ENCODE data around the gene NKAPL.

DNA sequence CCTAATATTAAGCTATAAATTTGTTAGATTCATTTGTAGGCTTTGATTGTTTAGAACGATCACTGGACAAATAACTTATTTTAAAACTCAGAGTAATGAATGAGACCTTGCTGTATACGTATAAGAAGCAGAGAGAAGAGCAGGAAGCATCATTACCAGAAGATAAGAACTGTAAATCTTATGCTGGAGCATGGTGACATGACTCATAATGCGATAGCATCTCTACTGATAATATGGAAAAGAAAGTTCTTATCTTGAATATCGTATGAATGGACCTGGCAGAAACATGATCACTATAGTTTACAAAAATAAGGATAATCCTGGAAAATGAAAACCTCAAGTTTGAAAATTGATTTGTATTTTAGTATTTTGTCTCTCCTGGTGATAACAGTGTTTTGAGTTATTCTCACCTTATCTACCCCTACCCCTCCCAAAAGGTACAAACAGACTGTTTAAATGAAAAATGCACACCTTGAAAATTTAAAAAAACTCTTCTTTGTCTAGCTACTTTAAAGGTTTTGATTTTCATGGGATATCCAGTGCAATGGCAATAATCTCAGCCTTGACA is 5.8 kb downstream of the NKAPL start:
- TF ChIP-seq, protein P1, sequence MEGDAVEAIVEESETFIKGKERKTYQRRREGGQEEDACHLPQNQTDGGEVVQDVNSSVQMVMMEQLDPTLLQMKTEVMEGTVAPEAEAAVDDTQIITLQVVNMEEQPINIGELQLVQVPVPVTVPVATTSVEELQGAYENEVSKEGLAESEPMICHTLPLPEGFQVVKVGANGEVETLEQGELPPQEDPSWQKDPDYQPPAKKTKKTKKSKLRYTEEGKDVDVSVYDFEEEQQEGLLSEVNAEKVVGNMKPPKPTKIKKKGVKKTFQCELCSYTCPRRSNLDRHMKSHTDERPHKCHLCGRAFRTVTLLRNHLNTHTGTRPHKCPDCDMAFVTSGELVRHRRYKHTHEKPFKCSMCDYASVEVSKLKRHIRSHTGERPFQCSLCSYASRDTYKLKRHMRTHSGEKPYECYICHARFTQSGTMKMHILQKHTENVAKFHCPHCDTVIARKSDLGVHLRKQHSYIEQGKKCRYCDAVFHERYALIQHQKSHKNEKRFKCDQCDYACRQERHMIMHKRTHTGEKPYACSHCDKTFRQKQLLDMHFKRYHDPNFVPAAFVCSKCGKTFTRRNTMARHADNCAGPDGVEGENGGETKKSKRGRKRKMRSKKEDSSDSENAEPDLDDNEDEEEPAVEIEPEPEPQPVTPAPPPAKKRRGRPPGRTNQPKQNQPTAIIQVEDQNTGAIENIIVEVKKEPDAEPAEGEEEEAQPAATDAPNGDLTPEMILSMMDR (IDR thresholded peaks at IDR 0.05): no peak
- no peak for TF ChIP-seq POLR2AphosphoS5 (IDR thresholded peaks at IDR 0.05)
- TF ChIP-seq POLR2A (IDR thresholded peaks at IDR 0.05): no peak
